ENCODE data around the gene RPS14. TPM values are rescaled to one million over a fixed set of nuclear protein-coding genes. Genes with fewer than 3 reads are reported as not detected.

Gene RPS14
- polyA plus RNA-seq, 1 donor (not counting 4 experiments of a cell fraction or from before 2014, with no cell fraction given) = 3,540 TPM

DNA sequence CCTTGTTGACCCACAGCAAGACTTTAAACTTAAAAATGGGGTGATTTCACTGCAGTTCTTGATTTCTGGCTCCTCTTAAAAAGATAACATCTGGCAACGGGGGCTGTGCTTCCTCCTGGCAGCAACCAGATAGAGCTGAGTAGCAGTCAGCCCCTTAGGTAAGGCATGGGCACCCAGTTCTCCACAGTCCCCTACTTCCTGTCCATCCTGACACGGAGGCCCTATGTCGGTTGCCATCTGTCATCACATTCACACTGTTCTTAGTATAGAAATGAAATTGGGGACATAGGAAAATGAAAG is 48.5 kb downstream of the RPS14 start:
- Histone ChIP-seq H3K79me2 (ENCODE audit: control insufficient read depth, insufficient read depth, low read length) (no peaks in the 10 kb centered on the region), H3K36me3 (ENCODE audit: control insufficient read depth in 2 of 2, extremely low read depth in 1 of 2, insufficient read depth in 2 of 2, low read length in 2 of 2) (peaks cover 22 to 36% of the 10 kb centered on the region in 2 experiments), H3K4me2 (ENCODE audit: control insufficient read depth, extremely low read depth, insufficient read depth, low read depth, low read length) (no peak overlapping the region), H3K9ac (ENCODE audit: control insufficient read depth, extremely low read depth, insufficient read depth, low read length) (no peak overlapping the region), H3K27ac (ENCODE audit: control insufficient read depth, insufficient read depth, low read length) (no peak overlapping the region), H3K4me3 (ENCODE audit: control insufficient read depth in 2 of 3, extremely low read depth in 1 of 3, insufficient read depth in 2 of 3, low read depth in 1 of 3, low read length in 3 of 3) (no peak overlapping the region), H3K9me1 (ENCODE audit: control insufficient read depth, extremely low read depth, insufficient read depth, low read length) (no peaks in the 10 kb centered on the region), H3K4me1 (ENCODE audit: control insufficient read depth, extremely low read depth, insufficient read depth, low read length) (no peaks in the 10 kb centered on the region), H3K27me3 (ENCODE audit: control insufficient read depth, extremely low read depth, insufficient read depth, low read length) (no peaks in the 10 kb centered on the region), H4K20me1 (ENCODE audit: control insufficient read depth, extremely low read depth, insufficient read depth, low read length) (no peaks in the 10 kb centered on the region), H2AFZ (ENCODE audit: control insufficient read depth, low read length) (no peak overlapping the region), H3K9me3 (ENCODE audit: control insufficient read depth, low read depth, low read length) (no peaks in the 10 kb centered on the region)
- DNase-seq (ENCODE audit: low read depth, low spot score) (no peak), FAIRE-seq (no peak)
- TF ChIP-seq, protein P1, sequence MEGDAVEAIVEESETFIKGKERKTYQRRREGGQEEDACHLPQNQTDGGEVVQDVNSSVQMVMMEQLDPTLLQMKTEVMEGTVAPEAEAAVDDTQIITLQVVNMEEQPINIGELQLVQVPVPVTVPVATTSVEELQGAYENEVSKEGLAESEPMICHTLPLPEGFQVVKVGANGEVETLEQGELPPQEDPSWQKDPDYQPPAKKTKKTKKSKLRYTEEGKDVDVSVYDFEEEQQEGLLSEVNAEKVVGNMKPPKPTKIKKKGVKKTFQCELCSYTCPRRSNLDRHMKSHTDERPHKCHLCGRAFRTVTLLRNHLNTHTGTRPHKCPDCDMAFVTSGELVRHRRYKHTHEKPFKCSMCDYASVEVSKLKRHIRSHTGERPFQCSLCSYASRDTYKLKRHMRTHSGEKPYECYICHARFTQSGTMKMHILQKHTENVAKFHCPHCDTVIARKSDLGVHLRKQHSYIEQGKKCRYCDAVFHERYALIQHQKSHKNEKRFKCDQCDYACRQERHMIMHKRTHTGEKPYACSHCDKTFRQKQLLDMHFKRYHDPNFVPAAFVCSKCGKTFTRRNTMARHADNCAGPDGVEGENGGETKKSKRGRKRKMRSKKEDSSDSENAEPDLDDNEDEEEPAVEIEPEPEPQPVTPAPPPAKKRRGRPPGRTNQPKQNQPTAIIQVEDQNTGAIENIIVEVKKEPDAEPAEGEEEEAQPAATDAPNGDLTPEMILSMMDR (optimal IDR thresholded peaks at IDR 0.05 in 1 of 3, IDR thresholded peaks at IDR 0.05 in 1 of 3, conservative IDR thresholded peaks at IDR 0.05 in 1 of 3; ENCODE audit: extremely low read depth in 1 of 3, insufficient read depth in 2 of 3, low read length in 3 of 3) = no peak
- TF ChIP-seq EZH2 (IDR thresholded peaks at IDR 0.05; ENCODE audit: low read length) = no peak
- dilution Hi-C loops (cut with MboI; ENCODE audit: extremely low pct_ligation_motif_present, low sequenced_read_pairs) = no loop called here

- Histone ChIP-seq H3K4me3 (ENCODE audit: control insufficient read depth in 2 of 3, extremely low read depth in 1 of 3, insufficient read depth in 2 of 3, low read depth in 1 of 3, low read length in 3 of 3) (no peak overlapping the region), H3K9ac (ENCODE audit: control insufficient read depth, extremely low read depth, insufficient read depth, low read length) (no peak overlapping the region)
- no peak for FAIRE-seq
Observed at GRCh38 chr5:150400316-150401075, 49.0 kb downstream of the RPS14 start.

More at GRCh38 chr5:150400316-150401075, 49.0 kb downstream of the RPS14 start:
- H3K4me1 ChIP-seq (ENCODE audit: control insufficient read depth, extremely low read depth, insufficient read depth, low read length) = no peaks in the 10 kb centered on the region
- H3K36me3 ChIP-seq (ENCODE audit: control insufficient read depth in 2 of 2, extremely low read depth in 1 of 2, insufficient read depth in 2 of 2, low read length in 2 of 2) = peaks cover 23 to 42% of the 10 kb centered on the region in 2 experiments
- no peaks in the 10 kb centered on the region for H3K79me2 ChIP-seq (ENCODE audit: control insufficient read depth, insufficient read depth, low read length)
- H3K27ac ChIP-seq (ENCODE audit: control insufficient read depth, insufficient read depth, low read length) = no peak overlapping the region
- TF ChIP-seq EZH2 (IDR thresholded peaks at IDR 0.05; ENCODE audit: low read length) = no peak
- TF ChIP-seq, protein P1 (optimal IDR thresholded peaks at IDR 0.05 in 1 of 3, IDR thresholded peaks at IDR 0.05 in 1 of 3, conservative IDR thresholded peaks at IDR 0.05 in 1 of 3; ENCODE audit: extremely low read depth in 1 of 3, insufficient read depth in 2 of 3, low read length in 3 of 3) = no peak
- no peaks in the 10 kb centered on the region for H3K9me3 ChIP-seq (ENCODE audit: control insufficient read depth, low read depth, low read length)
- H3K9me1 ChIP-seq (ENCODE audit: control insufficient read depth, extremely low read depth, insufficient read depth, low read length) = no peaks in the 10 kb centered on the region
- dilution Hi-C loops (cut with MboI; ENCODE audit: extremely low pct_ligation_motif_present, low sequenced_read_pairs) = no loop called here
- H3K27me3 ChIP-seq (ENCODE audit: control insufficient read depth, extremely low read depth, insufficient read depth, low read length) = no peaks in the 10 kb centered on the region
- DNase-seq (ENCODE audit: low read depth, low spot score) = no peak
- no peak overlapping the region for H3K4me2 ChIP-seq (ENCODE audit: control insufficient read depth, extremely low read depth, insufficient read depth, low read depth, low read length)
- H4K20me1 ChIP-seq (ENCODE audit: control insufficient read depth, extremely low read depth, insufficient read depth, low read length) = no peaks in the 10 kb centered on the region
- no peak overlapping the region for H2AFZ ChIP-seq (ENCODE audit: control insufficient read depth, low read length)
